Suppressor macrophage (primary cell): ENCODE results near the gene ADCY1.

Source experiments
- DNase-seq, 4 experiments: peaks; one replicate each; pipeline ENCODE4 v3.0.0-alpha.2; 2020 to 2022

The ADCY1 gene

GRCh38 chr7:45679516-45679915 lies 105.3 kb downstream of the ADCY1 start:
- DNase-seq = no peak

- no peak for DNase-seq
Observed at GRCh38 chr7:45680776-45681175, 106.6 kb downstream of the ADCY1 start.

- DNase-seq = no peak
Observed at GRCh38 chr7:45681596-45682357, 107.6 kb downstream of the ADCY1 start.

- DNase-seq = no peak
Observed at GRCh38 chr7:45682358-45682735, 108.2 kb downstream of the ADCY1 start.

DNA sequence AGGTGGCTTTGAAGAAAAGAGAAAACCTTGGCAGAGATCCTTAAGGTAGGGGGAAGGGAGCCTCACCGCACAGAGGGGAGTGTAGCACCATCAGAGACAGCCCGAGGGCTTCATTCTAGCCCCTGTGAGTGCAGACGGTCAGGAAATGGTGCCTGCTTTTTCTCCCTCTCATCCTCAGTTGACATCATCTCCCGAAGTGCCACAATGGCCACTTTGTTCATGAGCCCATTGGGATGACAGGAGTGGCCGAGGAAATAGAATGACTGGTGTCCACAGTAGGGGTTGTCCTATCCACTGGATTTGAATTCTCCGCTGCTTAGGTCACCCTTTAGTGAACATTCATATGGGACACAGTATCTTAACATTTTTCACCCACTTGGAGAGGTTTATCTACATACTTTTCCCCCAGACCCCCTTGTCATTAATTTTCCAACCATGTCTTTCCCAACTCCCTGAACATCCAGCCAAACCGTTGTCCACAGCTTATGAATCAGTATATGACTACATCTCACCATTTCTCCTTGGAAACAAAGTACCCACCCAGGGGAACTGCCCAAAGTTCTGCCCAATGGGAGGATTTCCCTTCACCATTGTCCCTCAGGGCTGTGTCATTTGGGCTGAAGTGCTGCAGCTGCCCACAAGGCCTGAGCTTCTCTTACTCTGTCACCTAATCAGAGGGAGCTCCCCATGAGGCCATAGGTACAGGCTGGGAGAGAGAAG lies 108.8 kb downstream of the ADCY1 start:
- DNase-seq = no peak

DNA sequence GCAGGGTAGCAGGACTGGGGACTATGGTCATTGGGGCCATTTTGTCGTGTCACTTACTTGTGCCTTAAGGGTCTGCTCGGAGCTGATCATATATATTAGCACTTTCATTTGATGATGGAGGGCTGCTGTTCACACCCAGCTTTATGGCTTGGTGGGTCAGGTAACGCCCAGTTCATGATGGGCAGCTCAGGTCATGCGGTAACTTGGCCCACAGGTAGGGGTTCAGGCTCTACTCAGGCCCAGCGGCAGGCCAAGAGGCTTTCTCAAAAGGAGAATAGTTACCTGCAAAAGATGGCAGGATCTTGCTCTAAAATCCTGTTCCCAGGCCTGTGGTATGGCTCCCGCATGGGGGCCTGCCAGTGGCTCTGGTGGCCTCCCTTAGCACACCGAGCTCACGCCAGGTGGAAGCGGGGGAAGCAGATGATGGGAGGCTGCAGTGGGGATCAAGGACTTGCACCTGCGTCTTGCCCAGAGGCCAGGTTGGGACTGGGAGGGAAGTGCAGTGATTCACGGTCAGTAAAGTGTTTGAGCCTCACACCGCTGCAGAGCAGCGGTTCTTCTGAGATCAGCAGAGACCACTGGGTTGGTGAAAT lies 109.5 kb downstream of the ADCY1 start:
- DNase-seq = no peak

DNA sequence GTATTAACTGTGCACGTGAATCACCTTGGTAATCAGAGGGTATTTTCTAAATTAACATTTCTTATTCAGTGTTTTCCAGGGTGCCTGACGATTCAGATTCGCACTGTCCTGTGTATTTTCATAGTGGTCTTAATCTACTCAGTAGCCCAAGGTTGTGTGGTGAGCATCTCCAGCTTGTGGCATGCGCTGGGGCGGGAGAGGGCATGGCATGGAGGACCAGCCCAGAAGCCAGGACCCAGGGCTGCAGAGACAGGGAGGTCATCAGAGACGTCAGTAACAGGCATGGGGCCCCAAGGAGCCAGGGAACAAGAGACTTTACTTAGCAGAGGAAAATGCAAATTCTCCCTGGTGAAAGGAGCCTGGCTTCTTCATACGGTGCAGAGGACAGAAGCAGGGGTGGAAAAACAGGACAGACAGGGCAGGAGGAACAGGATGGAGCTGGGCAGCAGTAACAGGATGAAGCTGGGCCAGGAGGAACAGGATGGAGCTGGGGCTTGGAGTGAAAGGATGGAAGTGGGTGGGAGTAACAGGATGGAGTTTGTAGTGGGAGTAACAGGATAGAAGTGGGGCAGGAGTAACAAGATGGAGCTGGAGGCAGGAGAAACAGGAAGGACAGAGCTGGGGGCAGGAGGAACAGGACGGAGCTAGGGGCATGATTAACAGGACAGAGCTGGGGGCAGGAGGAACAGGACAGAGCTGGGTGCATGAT lies 110.9 kb downstream of the ADCY1 start:
- no peak for DNase-seq

GRCh38 chr7:45685619-45686240 lies 111.6 kb downstream of the ADCY1 start:
- DNase-seq = no peak

DNA sequence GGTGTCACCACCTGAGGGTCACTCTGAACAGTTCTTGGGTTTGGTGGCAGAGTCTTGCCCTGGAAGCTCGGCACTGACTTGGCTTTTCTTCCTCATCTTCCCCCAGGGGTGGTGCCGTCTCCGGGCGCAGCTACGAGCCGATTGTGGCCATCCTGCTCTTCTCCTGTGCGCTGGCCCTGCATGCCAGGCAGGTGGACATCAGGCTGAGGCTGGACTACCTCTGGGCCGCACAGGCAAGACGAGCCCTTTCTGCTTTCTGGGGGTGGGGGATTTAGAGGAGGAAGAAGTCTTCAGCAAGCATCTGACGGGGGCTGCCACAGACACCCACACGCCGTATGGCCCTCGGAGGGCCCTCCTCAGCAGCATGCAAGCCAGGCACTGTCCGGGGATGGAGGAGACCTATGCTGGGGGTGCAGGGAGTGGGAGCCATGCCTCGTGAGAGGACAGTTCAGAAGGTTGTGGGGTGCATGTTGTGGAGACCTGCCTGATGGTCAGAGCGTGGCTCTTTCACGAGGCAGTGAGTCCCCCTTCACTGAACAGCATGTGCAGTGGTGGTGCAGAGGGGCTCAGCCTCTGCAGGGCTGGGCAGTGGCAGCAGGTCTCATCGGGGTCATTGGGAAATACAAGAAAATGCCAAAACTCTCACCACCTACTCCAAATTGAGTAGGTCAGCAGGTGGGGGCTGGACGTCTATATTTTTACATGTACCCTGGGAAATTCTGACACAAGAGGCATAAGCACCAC lies 112.4 kb downstream of the ADCY1 start:
- no peak for DNase-seq

- no peak for DNase-seq
Observed at GRCh38 chr7:45687185-45687560, 113.0 kb downstream of the ADCY1 start.

GRCh38 chr7:45687721-45688120 lies 113.6 kb downstream of the ADCY1 start:
- DNase-seq = no peak

DNA sequence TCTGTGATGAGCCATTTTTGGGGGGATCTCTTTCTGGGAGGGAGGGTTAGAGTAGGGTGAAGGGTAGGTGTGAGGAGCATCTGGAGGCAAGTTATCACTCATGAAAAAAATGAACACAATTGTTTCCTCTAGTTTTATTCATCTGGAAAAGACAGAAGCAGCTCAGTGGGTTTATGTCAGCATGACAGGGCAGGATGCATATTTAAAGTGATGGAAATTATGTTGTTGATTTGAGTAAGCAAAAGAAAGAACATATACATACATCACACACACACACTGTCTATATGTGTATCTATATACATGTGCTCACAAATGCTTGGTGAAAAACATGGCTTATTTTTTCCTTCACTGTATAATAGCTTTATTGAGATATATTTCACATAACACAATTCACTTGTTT lies 114.2 kb downstream of the ADCY1 start:
- DNase-seq = no peak

DNA sequence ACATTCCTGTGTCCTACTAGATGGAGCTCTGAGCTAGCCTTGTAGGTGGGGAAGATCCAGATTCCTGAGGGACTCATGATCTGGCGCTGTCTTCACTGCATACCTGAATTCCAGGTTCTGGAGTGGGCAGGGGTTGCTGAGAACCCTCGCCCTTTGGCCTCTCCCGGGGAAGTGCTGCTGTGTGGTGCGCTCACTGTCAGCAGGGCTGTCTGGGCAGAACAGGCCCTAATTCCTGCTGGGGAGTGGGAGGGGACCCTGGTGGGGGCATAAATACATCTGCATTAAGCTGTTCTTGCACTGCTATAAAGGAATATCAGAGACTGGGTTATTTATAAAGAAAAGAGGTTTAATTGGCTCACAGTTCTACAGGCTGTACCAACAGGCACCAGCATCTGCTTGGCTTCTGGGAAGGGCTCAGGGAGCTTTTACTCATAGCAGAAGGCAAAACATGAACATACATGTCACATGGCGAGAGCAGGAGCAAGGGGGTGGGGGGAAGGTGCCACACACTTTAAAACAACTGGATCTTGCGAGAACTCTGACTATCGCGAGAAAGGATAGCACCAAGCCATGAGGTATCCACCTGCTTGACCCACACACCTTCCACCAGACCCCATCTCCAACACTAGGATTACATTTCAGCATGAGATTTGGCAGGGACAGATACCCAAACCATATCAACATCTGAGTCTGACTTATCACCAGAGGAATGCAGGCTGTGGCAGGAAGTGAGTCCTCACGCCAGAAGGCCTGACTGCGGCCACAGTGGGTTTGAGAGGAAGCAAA lies 115.0 kb downstream of the ADCY1 start:
- no peak for DNase-seq

DNA sequence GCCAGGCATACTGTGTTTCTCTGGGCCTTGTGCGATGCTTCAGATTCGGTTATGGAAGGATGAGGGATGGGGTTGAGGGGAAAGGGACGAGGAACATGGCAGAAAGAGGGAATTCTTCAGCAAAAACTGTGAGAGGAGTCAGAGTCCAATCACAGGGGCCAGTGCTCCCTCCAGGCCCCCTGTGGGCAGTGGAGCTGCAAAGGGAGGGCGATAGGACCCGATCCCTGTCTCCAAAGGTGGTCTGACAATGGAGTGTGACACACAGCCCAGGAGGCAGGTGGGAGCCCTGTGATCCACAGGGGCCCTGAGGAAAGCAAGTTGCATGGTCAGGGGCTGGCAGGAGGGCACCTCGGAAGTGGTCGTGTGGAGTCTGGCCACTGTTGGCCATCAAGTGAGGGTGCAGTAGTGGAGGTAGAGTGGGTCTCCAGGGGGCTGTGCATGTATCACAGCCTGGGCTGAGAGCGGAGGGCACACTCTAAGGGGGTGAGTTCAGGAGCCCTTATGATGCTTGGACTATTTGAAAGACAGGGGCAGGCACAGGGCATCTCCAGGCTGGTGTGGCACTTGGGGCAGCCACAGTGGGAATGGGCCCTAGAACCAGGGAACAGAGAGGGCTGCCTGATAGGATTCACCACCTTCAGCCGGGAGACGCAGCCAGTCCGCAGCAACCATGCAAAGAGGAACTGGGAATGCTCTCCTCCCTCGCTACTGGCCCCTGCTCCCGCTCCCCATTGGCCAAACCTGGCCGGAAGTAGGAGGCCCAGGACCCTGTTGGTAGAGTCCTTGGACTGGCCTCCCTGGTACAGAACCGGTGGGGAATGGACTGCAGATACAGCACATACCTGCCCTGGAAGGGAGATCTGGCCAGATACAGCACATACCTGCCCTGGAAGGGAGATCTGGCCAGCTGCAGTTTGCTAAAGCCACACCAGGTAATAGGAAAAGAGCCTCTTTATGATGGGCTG lies 115.9 kb downstream of the ADCY1 start:
- no peak for DNase-seq

DNA sequence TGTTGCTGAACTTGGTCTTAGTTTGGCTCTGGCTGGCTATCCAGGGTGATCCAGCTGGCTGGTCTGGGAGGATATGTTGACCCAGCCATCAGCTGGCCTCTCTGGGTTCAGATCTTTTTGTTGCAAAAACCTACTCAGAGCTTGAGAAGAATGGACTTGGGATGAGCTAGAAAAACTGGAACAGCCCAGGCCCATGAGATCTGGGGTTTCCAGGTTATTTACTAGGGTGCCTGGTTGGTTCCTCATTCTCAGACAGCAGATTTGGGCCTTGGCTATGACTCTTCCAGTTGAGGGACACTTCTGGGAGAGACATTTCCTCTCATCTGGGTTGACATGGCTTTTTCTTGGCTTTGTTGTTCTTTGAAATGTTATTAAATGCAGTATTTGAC lies 116.6 kb downstream of the ADCY1 start:
- no peak for DNase-seq

GRCh38 chr7:45691155-45691656 lies 117.0 kb downstream of the ADCY1 start:
- no peak for DNase-seq

- no peak for DNase-seq
Observed at GRCh38 chr7:45692031-45692430, 117.9 kb downstream of the ADCY1 start.

DNA sequence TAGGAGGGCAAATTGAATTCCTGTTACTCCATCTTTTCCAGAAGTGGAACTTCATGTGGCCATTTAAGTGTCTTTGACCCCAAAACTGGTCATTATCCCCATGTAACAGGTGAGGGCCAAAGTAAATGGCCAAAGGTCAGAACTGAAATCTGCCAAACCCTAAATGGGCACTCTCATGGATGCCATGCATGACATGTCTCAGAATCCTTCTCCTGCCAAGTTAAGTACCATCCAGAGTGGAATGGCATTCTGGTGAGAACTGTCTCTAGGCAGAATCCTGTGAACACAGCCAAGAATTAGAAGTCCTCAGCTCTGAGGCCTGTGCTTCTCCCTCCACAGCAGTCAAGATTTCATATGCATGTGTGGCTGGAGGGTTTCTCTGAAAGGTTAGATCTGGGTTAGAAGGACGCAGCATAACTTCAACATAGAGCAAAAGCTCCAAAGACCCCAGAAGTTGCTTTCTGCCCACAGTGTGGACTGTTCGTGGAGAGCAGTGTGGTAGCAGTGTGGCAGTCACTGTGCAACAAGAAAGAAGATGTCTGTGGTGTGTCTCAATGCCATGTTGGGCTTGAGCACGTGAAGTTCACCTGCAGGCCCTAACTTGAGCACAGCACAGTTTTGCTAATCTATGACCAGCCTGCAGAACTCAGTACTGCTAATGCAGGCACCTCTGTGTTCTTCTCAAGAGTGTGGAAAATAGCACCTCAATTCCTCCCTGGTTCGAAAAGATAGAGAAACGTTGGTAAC lies 121.3 kb downstream of the ADCY1 start:
- no peak for DNase-seq

DNA sequence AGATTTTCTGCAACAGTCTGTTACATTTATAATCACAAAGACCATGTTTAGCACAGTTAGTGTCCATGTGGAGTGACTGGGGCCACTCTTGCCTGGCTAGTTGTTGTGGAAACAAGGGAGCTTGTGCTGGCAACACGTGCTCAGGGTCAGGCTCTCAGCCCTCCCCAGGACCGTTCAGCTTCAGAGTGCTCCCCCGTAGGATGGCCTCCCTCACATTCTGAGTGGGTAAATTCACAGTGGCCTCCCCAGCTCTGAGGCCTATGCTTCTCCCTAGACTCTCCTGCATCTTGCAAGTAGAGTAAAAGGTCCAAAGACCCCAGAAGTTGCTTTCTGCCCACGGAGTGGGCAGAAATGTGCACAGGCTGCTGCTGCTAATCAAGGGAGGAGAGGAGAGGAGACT lies 122.3 kb downstream of the ADCY1 start:
- no peak for DNase-seq
